ENCODE measurements around the gene C1orf232. TPM values are rescaled to one million over a fixed set of nuclear protein-coding genes. Genes with fewer than 3 reads are reported as not detected.
A peak's percentile ranks its signal among the peaks of the same experiment; 100 is the strongest.

The C1orf232 gene
- total RNA-seq, 1 donor from 2014 or later, result not detected

DNA sequence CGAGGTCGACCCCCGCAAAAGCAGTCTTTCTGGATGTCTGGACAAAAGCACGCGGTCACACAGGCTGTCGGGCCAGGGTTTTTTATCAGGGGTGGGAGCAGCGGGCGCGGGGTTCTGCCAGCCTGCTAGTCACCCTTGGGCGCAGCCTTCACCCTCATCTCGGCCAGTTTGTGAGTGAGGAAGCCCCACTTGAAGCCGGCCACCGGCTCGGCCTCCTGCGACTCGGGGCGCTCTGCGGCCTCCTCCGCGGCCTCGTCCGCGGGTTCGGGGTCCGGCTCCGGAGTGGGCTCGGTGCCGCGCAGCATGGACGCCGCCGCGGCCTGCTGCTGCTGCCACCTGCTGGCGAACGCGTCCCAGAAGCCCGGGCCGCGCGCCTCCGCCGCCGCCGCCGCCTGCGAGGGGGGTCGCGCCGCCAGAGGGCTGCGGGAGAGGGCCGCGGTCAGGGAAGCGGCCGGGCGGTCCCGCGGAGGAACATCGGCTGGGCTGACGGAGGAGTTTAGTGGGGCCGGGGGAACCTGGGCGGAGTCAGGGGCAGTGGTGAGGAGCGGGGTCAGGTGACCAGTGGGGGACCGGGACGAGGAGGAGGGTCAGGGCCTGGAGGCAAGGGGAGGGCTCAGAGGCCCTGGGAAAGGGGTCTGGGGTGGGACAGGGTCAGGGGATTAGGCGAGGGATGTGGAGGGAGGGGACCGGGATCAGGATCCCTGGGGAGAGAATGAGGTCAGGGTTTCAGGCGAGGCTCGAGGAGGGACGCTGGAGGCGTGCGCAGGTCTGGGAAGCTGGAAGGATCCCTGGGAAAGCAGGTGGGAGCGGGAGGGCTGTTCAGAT, 4.5 kb downstream of the C1orf232 start:
- Mint-ChIP-seq H3K27me3 (peaks cover 21% of the 10 kb centered on the region), H3K27ac (peak overlapping the region; percentile 18), H3K9me3 (ENCODE audit: low read depth) (no peaks in the 10 kb centered on the region), H3K36me3 (ENCODE audit: insufficient read depth) (no peaks in the 10 kb centered on the region), H3K4me3 (ENCODE audit: low read depth) (peak overlapping the region; percentile 66), H3K4me1 (ENCODE audit: low read depth) (peaks cover 13% of the 10 kb centered on the region)
- TF ChIP-seq, protein P1, sequence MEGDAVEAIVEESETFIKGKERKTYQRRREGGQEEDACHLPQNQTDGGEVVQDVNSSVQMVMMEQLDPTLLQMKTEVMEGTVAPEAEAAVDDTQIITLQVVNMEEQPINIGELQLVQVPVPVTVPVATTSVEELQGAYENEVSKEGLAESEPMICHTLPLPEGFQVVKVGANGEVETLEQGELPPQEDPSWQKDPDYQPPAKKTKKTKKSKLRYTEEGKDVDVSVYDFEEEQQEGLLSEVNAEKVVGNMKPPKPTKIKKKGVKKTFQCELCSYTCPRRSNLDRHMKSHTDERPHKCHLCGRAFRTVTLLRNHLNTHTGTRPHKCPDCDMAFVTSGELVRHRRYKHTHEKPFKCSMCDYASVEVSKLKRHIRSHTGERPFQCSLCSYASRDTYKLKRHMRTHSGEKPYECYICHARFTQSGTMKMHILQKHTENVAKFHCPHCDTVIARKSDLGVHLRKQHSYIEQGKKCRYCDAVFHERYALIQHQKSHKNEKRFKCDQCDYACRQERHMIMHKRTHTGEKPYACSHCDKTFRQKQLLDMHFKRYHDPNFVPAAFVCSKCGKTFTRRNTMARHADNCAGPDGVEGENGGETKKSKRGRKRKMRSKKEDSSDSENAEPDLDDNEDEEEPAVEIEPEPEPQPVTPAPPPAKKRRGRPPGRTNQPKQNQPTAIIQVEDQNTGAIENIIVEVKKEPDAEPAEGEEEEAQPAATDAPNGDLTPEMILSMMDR (IDR thresholded peaks at IDR 0.05; ENCODE audit: unreplicated experiment), result peak; percentile 80
- DNase-seq (ENCODE audit: low spot score, unreplicated experiment), result peak; percentile 66

DNA sequence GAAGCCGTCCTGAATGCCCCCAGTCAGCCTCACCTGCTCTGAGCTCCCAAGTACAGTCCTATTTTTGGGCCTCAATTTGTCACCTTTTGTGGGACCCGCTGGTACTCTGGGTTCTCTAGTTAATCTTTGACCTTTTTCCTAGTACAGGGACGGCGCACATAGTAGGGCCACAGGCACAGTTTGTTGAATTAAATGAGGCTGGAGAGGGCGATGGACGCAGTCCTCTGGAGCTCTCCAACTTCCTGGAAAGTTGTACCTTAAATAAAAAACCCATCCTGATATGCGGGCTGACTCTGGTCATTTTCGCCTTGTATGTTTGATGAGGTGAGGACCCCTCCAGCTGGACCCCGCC, 5.1 kb downstream of the C1orf232 start:
- Mint-ChIP-seq H3K4me1 (ENCODE audit: low read depth) (peaks cover 13% of the 10 kb centered on the region), H3K4me3 (ENCODE audit: low read depth) (peak overlapping the region; percentile 20), H3K36me3 (ENCODE audit: insufficient read depth) (no peaks in the 10 kb centered on the region), H3K27me3 (peaks cover 21% of the 10 kb centered on the region), H3K9me3 (ENCODE audit: low read depth) (no peaks in the 10 kb centered on the region), H3K27ac (no peak overlapping the region)
- TF ChIP-seq, protein P1 (IDR thresholded peaks at IDR 0.05; ENCODE audit: unreplicated experiment), result no peak
- no peak for DNase-seq (ENCODE audit: low spot score, unreplicated experiment)

DNA sequence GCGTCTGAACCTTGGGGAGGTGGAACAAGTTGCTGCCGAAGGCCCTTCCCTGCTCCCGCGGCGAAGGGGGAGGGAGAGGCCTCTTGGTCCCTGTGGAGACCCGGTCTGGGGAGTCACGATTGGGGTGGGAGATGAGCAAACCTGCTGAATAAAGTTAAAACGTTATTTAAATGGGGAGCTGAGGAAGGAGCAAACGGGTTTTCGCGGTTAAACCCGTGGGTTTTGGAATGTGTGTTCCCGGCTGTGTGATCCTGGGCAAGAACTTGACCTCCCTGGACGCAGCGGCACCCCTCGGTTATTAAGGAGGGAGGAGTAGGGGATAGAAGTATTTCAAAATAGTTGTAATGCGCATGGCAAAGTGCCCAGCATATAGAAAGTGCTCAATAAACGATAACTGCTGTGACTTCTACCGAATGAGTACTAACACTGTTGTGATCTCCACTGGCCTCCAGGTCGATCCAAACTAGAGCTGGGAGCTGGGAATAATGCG, 6.5 kb downstream of the C1orf232 start:
- no peak for DNase-seq (ENCODE audit: low spot score, unreplicated experiment)
- H3K4me1 Mint-ChIP-seq (ENCODE audit: low read depth), result peaks cover 17% of the 10 kb centered on the region
- H3K27me3 Mint-ChIP-seq, result peaks cover 26% of the 10 kb centered on the region
- no peaks in the 10 kb centered on the region for H3K36me3 Mint-ChIP-seq (ENCODE audit: insufficient read depth)
- no peaks in the 10 kb centered on the region for H3K9me3 Mint-ChIP-seq (ENCODE audit: low read depth)
- peak overlapping the region; percentile 92 for H3K27ac Mint-ChIP-seq
- peak overlapping the region; percentile 66 for H3K4me3 Mint-ChIP-seq (ENCODE audit: low read depth)
- TF ChIP-seq, protein P1 (IDR thresholded peaks at IDR 0.05; ENCODE audit: unreplicated experiment), result no peak

DNA sequence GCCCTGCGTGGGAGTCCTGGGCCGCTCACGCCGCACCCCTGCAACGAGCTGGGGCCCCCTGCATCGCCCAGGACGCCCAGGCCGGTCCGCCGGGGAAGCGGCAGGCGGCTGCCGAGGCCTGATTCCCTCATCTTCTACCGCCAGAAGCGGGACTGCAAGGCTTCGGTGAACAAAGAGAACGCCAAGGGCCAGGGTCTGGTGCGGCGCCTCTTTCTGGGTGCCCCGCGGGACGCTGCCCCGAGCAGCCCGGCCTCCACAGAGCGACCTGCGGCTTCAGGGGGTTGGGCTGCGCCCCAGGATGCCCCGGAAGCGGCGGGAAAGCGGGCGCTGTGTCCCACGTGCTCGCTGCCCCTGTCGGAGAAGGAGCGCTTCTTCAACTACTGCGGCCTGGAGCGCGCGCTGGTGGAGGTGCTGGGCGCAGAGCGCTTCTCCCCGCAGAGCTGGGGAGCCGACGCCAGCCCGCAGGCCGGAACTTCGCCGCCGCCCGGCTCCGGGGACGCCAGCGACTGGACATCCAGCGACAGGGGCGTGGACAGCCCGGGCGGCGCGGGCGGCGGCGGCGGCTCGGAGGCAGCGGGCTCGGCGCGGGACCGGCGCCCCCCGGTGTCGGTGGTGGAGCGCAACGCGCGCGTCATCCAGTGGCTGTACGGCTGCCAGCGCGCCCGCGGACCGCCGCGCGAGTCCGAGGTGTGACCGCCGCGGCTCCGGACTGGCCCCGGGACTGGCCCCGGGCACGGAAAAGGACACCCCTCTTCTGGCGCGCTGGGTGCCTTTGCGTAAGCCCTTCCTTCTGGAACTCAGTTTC, 7.1 kb downstream of the C1orf232 start:
- Mint-ChIP-seq H3K27me3 (peaks cover 28% of the 10 kb centered on the region), H3K9me3 (ENCODE audit: low read depth) (no peaks in the 10 kb centered on the region), H3K4me3 (ENCODE audit: low read depth) (peak overlapping the region; percentile 67), H3K27ac (no peak overlapping the region), H3K36me3 (ENCODE audit: insufficient read depth) (no peaks in the 10 kb centered on the region), H3K4me1 (ENCODE audit: low read depth) (peaks cover 17% of the 10 kb centered on the region)
- peak; percentile 50 for DNase-seq (ENCODE audit: low spot score, unreplicated experiment)
- TF ChIP-seq, protein P1 (IDR thresholded peaks at IDR 0.05; ENCODE audit: unreplicated experiment), result peak; percentile 46

Measured in progenitor cell of endocrine pancreas (in vitro differentiated cells).